ENCODE data around the gene CYP27B1.

DNA sequence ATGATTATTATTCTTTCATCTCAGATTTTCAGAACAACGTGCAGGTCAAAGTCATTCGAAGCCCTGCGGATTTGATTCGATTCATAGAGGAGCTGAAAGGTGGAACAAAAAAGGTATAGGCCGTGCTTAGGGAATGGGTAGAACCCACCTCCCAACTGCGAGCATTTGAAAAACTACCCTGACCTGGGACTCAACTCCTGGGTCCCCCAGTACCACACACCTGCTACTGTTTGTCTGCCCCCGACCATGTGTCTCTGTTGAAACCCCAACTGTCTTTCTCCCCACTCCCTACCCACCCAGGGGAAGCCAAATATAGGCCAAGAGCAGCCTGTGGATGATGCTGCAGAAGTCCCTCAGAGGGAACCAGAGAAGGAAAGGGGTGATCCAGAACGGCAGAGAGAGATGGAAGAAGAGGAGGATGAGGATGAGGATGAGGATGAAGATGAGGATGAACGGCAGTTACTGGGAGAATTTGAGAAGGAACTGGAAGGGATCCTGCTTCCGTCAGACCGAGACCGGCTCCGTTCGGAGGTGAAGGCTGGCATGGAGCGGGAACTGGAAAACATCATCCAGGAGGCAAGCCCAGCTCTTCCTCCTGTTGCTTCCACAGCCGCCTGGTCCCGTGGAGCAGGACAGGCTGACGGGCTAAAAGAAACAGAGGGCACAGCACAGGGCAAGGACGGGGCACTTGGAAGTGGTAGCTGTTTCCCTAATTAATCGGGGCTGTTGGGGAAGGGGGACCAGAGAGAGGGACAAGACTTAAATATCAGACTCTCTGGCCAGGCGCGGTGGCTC lies 48.8 kb downstream of the CYP27B1 start:
- TF ChIP-seq CTCF (IDR thresholded peaks at IDR 0.05 in 8 of 11, conservative IDR thresholded peaks at IDR 0.05 in 3 of 11), result no peak
- TF ChIP-seq POLR2A (IDR thresholded peaks at IDR 0.05), result no peak
